Suppressor macrophage (primary cell): ENCODE data around the gene SLC17A3.

ENCODE experiments used
- DNase-seq, 4 experiments: peaks; one replicate each; pipeline ENCODE4 v3.0.0-alpha.2; 2020 to 2022
- total RNA-seq, 17 experiments: gene quantifications; one replicate each; lab custom pipeline; 2026; ENCODE audit warnings: mixed read lengths in 6 of 17, inconsistent platforms in 3 of 17; lab: John Stamatoyannopoulos, UW

SLC17A3 gene
- 0 to 1.7 (median 0) reads per million in 17 experiments for total RNA-seq

DNA sequence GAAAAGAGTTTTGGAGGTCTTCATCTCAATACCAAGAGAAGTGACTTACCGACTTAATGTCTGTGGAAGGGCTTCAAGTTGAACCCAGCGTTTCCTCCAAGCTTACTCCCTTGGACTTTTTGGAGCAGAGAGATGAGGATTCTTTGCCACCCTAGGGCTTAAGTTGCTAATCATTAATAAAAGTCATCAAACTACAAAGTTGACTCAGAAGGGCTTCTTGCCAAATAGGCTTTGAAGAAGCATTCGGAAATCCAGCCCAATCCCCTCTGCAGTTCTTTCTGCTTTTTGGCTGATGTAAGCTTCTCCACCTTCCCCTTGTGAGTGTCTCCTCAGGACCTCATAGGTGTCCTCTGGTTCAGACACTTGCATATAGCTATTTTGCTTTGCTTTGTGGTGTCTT, at the start of gene SLC17A3:
SLC17A3 (minus strand) TSS at position 126 of the 400 bp plus-strand sequence. CDS start 5,856 bp downstream, outside the sequence.
- DNase-seq, result no peak

- DNase-seq, result no peak
These were observed 48.3 kb upstream of the SLC17A3 start for GRCh38 chr6:25922301-25922700.

GRCh38 chr6:25921525-25922203, 47.6 kb upstream of the SLC17A3 start:
- peak in 2 of 4 experiments; percentile 29 to 41 for DNase-seq

DNA sequence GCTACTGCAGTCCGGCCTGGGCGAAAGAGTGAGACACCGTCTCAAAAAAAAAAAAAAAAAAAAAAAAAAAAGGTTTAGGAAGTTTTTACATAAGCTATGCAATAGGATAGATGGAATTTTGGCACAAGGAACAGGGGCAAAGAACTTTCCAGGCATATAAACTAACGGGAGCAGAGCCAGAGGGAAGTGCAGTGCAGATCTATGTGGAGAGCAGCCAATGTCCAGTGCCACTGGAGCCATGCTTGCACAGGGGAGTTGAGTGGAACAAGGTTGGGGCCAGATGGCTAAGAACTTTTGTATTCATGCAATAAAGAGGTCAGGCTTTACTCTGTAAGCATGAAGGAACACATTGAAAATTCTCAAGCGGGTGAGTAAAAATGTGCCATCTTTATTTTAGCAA, 45.6 kb upstream of the SLC17A3 start:
- DNase-seq, result no peak

GRCh38 chr6:25918083-25918683, 44.1 kb upstream of the SLC17A3 start:
- DNase-seq, result no peak

DNA sequence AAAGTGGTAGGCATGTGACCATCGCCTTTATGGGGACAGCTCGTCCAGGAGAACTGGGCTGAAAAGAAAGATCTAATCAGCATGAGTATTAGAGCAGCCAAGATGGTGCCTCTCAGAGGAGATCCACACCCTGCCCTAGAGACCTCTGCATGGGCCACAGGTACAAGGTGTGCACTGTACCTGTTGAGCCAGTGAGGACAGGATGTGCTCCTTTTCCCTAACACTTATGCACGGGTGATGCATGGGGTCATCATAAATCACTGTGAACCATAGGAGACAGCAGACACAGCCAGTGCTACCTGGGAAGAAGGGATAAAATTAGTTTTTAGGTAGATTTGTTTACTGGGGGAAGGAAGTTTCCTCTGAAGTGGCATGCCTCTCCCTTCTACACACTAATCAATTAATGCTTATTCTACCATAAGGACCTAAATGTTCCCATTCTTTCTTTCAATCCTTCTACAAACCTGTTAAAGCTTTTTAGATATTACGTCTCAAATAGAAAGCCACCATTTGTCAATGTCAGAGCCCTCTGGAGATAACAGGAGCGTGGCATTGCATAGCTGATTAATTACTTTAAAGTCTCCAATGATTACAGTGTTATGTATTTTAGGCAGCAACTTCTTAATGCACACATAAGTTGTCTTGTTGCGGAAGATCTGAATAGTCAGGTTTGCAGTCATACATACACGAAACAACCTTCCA, 42.9 kb upstream of the SLC17A3 start:
- DNase-seq, result no peak

DNA sequence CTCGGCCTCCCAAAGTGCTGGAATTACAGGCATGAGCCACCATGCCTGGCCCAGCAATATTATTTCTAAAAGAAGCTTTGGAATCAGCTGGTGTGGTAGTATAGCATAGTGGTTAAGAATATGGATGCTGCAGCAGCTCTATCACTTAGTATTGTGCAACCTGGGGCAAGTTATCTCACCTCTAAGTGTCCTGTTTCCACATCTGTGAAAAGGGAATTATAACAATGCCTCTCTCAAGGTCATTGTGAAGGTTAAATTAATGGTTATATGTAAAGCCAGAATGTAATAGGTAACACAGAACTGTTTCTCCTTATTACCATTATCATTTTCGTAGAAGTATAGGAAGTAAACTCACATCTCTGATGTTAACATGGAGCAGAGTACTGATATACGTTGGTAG, 42.3 kb upstream of the SLC17A3 start:
- DNase-seq, result no peak

GRCh38 chr6:25913741-25914140, 39.7 kb upstream of the SLC17A3 start:
- no peak for DNase-seq

DNA sequence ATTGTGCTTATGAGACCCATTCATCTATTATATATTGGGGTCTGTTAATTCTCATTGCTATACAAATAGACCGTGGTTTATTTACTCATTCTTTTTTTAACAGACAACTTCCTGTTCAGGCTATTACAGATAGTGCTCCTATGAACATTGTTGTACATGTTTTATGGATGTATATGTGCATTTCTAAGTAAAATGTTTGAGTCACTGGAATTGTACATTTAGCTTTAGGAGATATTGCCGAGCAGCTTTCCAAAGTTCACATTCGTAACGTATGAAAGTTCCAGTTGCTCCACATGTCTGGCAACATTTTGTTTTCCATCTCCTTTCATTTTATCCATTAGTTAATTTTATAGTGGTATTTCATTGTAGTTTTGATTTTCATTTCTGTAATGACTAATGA, 37.3 kb upstream of the SLC17A3 start:
- no peak for DNase-seq

GRCh38 chr6:25907475-25908014, 33.5 kb upstream of the SLC17A3 start:
- no peak for DNase-seq

- DNase-seq, result no peak
These were observed 29.5 kb upstream of the SLC17A3 start for GRCh38 chr6:25903467-25904099.

GRCh38 chr6:25902071-25902470, 28.0 kb upstream of the SLC17A3 start:
- peak in 1 of 4 experiments; percentile 19 for DNase-seq

DNA sequence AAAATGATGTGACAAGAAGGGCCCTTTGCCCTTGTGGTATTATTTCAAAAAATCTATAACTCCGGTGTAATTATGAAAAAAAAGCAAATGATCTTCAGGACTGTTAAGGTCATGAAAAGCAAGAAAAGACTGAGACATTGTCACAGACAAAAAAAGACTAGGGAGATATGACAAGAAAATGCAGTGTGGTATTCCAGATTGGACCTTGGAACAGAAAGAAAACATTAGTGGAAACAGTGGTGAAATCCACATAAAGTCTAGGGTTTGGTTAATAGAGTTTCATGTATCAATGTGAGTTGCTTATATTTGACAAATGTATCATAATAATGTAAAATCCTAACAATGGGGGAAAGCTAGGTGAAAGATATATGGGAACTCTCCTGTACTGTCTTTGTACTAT, 26.8 kb upstream of the SLC17A3 start:
- DNase-seq, result no peak

GRCh38 chr6:25899580-25900408, 25.8 kb upstream of the SLC17A3 start:
- DNase-seq, result no peak

- no peak for DNase-seq
These were observed 25.1 kb upstream of the SLC17A3 start for GRCh38 chr6:25899123-25899522.

DNA sequence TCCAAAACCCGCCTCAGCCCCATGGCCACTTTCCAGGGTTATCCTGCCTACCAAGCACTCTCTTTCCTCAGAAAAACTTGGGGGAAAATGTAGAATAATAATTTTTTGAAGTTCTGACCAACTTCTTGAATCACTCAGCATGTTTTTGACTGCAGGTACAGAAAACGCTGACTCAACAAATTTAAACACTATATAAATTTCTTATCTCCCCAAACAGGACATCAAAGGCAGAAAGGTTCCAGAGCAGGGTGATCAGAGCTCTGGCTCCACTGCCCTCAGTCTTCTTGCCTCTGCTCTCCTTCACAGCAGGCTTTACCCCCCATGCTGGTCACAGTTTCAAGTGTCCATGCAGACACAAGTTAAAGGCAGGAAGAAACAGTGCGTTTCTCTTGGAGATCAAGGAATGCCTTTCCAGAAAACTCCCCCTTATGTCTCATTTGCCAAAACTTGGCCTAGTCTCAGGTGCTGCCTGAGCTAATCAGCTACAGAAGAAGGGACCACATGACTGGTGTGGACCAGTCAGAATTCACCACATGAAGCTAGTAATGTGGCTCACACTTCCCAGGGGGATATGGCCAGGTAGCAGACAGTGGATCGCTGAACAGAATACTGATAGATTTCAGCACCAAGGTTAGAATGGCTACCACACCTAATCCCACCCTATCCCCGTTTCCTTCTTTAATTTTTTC, 24.4 kb upstream of the SLC17A3 start:
- no peak for DNase-seq

DNA sequence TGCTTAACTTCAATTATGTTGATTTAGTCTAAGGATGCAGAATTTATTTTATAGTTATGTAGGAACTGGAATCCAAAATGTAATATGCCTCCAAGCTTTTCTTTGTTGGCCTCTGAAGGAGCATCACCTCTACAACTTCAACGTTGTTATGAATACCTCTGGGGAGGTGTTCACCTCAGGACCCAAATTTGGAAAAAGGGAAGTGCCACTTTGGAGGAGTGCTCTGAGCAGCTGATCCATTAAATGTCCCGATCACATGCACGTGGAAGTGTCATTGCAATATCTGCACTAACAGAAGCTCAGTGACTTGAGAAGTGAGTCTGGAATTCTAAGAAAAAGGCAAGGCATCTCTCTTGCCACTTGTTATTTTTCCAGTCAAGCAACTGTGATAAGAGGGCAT, 22.2 kb upstream of the SLC17A3 start:
- DNase-seq, result no peak

- DNase-seq, result no peak
These were observed 21.7 kb upstream of the SLC17A3 start for GRCh38 chr6:25895771-25896170.

DNA sequence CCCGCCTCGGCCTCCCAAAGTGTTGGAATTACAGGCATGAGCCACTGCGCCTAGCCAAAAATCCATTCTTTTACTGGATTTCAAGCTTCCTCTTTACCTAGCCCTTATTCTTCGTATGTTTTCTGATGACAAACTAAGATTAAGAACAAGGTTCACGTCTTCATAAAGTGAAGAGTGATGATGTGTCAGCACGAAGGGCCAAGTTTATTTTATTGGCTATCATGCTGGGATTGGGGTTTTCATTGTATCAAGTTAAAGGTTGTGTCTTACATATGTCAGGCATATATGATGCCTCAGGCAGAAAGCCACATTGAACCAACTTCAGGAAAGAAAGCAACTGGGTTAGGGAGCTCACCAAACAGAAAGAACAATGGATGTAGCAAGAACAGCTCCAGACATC, 19.7 kb upstream of the SLC17A3 start:
- DNase-seq, result no peak

GRCh38 chr6:25892877-25893276, 18.8 kb upstream of the SLC17A3 start:
- DNase-seq, result no peak
